Adrenal gland (tissue), 12 donors: ENCODE measurements around the gene ALDH3A2. TPM values are rescaled to one million over a fixed set of nuclear protein-coding genes. Genes with fewer than 3 reads are reported as not detected.

Source experiments
- DNase-seq, 7 donors: peaks; one replicate each; pipeline ENCODE4 v3.0.0-alpha.2; 2019 to 2020
- H3K27ac ChIP-seq, 5 donors: fragments of 200-600 bp; sonication (generic) in 4 of 5; 1 replicate in 3 of 5; 2 replicates in 2 of 5; pipeline versions ENCODE4 v1.5.1 to v1.8.0; 2016 to 2020; ENCODE audit warnings: mild to moderate bottlenecking in 1 of 5
- H3K27me3 ChIP-seq: fragments of 200-600 bp; 2 replicates; pipeline ENCODE4 v1.8.0; 2021
- H3K36me3 ChIP-seq, 2 donors: fragments of 200-600 bp; replicated peaks in 1 of 2; 1 replicate in 1 of 2; 2 replicates in 1 of 2; pipeline versions ENCODE4 v1.5.1 to v1.8.0; 2018 to 2022
- H3K4me1 ChIP-seq, 2 donors: fragments of 200-600 bp; replicated peaks in 1 of 2; 1 replicate in 1 of 2; 2 replicates in 1 of 2; pipeline versions ENCODE4 v1.5.1 to v1.8.0; 2018 to 2021
- H3K4me3 ChIP-seq, 4 donors: fragments of 200-600 bp; sonication (generic) in 3 of 4; one replicate each; pipeline ENCODE4 v1.5.1; 2016 to 2018
- H3K9me3 ChIP-seq, 3 donors: fragments of 200-600 bp; sonication (generic) in 1 of 3; replicated peaks in 1 of 3; 1 replicate in 2 of 3; 2 replicates in 1 of 3; pipeline versions ENCODE4 v1.5.1 to v1.8.0; 2016 to 2021
- POLR2A ChIP-seq, 2 donors: fragments of 450-650 bp; IDR thresholded peaks; one replicate each; pipeline ENCODE4 v1.6.1; 2017; ENCODE audit warnings: antibody characterized with exemption in 2 of 2, mild to moderate bottlenecking in 2 of 2, moderate library complexity in 1 of 2
- WGBS, 4 donors: extraction: QIAGEN DNeasy Blood & Tissue Kit in 2 of 4; methylation state at CpG; one replicate each; pipeline versions ENCODE4 v1.1.5 to v1.1.7; 2013 to 2017; 5-methylcytosine and 5-hydroxymethylcytosine counted together
- intact Hi-C, 2 donors: fragments of 100-400 bp; cut with DNase I; formaldehyde crosslinking; loops; one replicate each; pipeline versions ENCODE4 v1.14.1 to v1.15.0; 2022 to 2023
- polyA plus RNA-seq, 3 donors: library from polyadenylated mRNA; stranded (reverse); fragments of 200-250 nt in 2 of 3; fragments of 350-450 nt in 1 of 3; fragmentation: Illumina TruSeq in 1 of 3; extraction: RNeasy Lipid Tissue Mini Kit (QIAGEN cat#74804) in 1 of 3; gene quantifications; one replicate each; pipeline ENCODE4 v1.2.3, GENCODE V29; 2013 to 2014
- small RNA-seq, 2 donors: library from RNA; depleted of rRNA; stranded (forward); fragments of <200 nt; gene quantifications; one replicate each; pipeline ENCODE3, GENCODE V24; 2016
- total RNA-seq, 9 donors: library from RNA; depleted of rRNA in 4 of 9; stranded (reverse); fragments of >200 nt in 4 of 9; fragments of 120-200 nt in 1 of 9; fragmentation: NEBNext Ultra II Directional in 1 of 9; extraction: Animal tissue kit (Norgen Biotek cat#: 25700) in 1 of 9; gene quantifications; one replicate each; pipeline versions ENCODE4 v1.1.0 to v1.2.4, GENCODE V29; 2013 to 2023
- TF ChIP-seq, protein P1 (sequence below), 6 experiments: fragments of 450-650 bp in 4 of 6; fragments of 200-600 bp in 2 of 6; sonication (generic) in 1 of 6; IDR thresholded peaks; 1 replicate in 5 of 6; 2 replicates in 1 of 6; pipeline versions ENCODE4 v1.5.1 to v1.8.0; 2016 to 2021; ENCODE audit warnings: antibody characterized with exemption in 6 of 6, mild to moderate bottlenecking in 2 of 6, moderate library complexity in 1 of 6
- donor health status: healthy with polysubstance abuse.
- donor health status: Bipolar disorder and iron deficiency.
- donor health status: DM: yes; HTN: yes; CAD: no.
- donor health status: DM: no; HTN: no; CAD: no.
- donor health status: DM: no; HTN: no; CAD: no.
- donor health status: DM: yes; HTN: yes; CAD: no.

Gene ALDH3A2
- total and polyA plus RNA-seq, 12 donors: 99.1 to 1,009 (median 444) TPM

DNA sequence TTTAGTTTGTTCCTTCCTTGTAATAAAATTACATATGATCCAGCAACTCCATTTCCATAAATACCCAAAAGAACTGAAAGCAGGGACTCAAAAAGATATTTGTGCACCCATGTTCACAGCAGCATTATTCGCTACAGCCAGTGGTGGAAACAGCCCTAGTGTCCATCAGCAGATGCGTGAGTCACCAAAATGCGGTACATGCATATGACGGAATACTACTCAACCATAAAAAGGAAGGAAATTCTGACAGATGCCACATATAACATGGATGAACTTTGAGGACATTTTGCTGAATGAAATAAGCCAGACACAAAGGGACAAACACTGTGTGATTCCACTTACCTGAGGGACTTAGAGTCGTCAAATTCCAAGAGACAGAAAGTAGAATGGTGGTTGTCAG is 76.9 kb downstream of the ALDH3A2 start:
- 86 to 94% (median 88%) methylated on average over 5 of the region's 5 CpGs for WGBS, 4 donors
- H3K4me3 ChIP-seq: no peak overlapping the region
- intact Hi-C loops: no loop called here
- H3K27me3 ChIP-seq: no peaks in the 10 kb centered on the region
- H3K4me1 ChIP-seq: peaks cover 22 to 27% of the 10 kb centered on the region in 2 donors
- no peaks in the 10 kb centered on the region for H3K36me3 ChIP-seq
- H3K27ac ChIP-seq: no peak overlapping the region
- H3K9me3 ChIP-seq: no peaks in the 10 kb centered on the region
- DNase-seq: no peak
- TF ChIP-seq, protein P1, sequence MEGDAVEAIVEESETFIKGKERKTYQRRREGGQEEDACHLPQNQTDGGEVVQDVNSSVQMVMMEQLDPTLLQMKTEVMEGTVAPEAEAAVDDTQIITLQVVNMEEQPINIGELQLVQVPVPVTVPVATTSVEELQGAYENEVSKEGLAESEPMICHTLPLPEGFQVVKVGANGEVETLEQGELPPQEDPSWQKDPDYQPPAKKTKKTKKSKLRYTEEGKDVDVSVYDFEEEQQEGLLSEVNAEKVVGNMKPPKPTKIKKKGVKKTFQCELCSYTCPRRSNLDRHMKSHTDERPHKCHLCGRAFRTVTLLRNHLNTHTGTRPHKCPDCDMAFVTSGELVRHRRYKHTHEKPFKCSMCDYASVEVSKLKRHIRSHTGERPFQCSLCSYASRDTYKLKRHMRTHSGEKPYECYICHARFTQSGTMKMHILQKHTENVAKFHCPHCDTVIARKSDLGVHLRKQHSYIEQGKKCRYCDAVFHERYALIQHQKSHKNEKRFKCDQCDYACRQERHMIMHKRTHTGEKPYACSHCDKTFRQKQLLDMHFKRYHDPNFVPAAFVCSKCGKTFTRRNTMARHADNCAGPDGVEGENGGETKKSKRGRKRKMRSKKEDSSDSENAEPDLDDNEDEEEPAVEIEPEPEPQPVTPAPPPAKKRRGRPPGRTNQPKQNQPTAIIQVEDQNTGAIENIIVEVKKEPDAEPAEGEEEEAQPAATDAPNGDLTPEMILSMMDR (IDR thresholded peaks at IDR 0.05): no peak
- no peak for TF ChIP-seq POLR2A (IDR thresholded peaks at IDR 0.05)

DNA sequence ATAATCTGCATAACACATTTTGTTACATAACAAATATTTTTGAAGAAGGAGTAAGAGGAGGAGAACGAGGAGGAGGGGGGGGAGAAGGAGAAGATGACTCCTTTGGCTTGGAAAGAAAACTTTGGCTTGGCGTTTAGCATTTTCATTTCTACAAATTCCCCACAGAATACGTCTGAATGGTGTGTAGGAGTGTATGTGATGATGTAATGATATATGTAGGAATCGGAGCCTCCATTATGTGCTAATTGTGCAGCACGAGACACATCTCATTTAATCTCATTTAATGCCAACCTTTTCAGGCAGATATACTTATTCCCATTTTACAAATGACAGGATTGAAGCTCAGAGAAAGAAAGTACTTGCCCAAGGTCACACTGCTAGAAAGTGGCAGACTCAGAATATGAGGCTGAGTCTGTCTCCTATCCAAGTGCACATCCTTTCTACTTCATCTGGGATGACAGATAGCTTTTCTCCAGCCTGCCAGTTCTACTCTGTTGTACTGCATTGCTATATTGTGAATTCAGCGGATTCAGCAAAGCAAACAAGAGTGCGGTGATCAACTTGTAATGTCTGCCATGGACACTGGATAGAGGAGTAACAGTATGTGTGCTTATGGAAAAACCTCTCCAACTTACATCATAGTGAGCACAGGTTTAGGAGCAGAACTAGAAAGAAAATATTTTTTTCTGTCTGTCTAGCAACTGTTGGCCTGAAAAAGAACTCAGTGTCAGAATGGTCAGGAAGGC is 78.3 kb downstream of the ALDH3A2 start:
- TF ChIP-seq, protein P1 (IDR thresholded peaks at IDR 0.05): no peak
- no peak for TF ChIP-seq POLR2A (IDR thresholded peaks at IDR 0.05)
- Histone ChIP-seq H3K36me3 (no peaks in the 10 kb centered on the region), H3K9me3 (no peaks in the 10 kb centered on the region), H3K4me3 (no peak overlapping the region), H3K4me1 (peaks cover 22 to 28% of the 10 kb centered on the region in 2 donors), H3K27ac (peak overlapping the region; percentile 80 to 98 (median 91)), H3K27me3 (no peaks in the 10 kb centered on the region)
- intact Hi-C loops: no loop called here
- no peak for DNase-seq
- WGBS, 4 donors: 79 to 87% (median 85%) methylated on average over 7 of the region's 7 CpGs

Small RNA genes within 50 kb of the gene (small RNA-seq; reads per million reads assigned to genes)
- gene NMTRQ-TTG12-1: 0 reads per million in 2 donors
- 0 reads per million in 2 donors for gene RF00322

Other genes starting within 250 kb of the ALDH3A2 start
- 1 to 10 TPM in 6 of 9 donors, under 1 TPM in 2, not detected in 1; 0.88 to 4.6 (median 1.8) TPM for gene RNF112, start 237.5 kb upstream of the ALDH3A2 start, total RNA-seq
- 10 to 100 TPM in 1 of 3 donors, 1 to 10 TPM in 2; 2.8 to 35.6 (median 6.4) TPM for gene RNF112, start 237.5 kb upstream of the ALDH3A2 start, polyA plus RNA-seq
- gene SLC47A1, start 114.9 kb upstream of the ALDH3A2 start, total RNA-seq: 100 to 1,000 TPM in 8 of 9 donors, 10 to 100 TPM in 1; 90.1 to 630 (median 182) TPM
- 100 to 1,000 TPM; 104 to 460 (median 150) TPM for gene SLC47A1, start 114.9 kb upstream of the ALDH3A2 start, polyA plus RNA-seq
- 1 to 10 TPM in 1 of 9 donors, under 1 TPM in 2, not detected in 6; 0.28 to 1.3 (median 0.36) TPM for gene SLC47A2, start 67.8 kb downstream of the ALDH3A2 start, total RNA-seq
- under 1 TPM in 1 of 3 donors, not detected in 2; 0.10 TPM for gene SLC47A2, start 67.8 kb downstream of the ALDH3A2 start, polyA plus RNA-seq
- gene ALDH3A1, start 99.5 kb downstream of the ALDH3A2 start, total RNA-seq: 1 to 10 TPM in 6 of 9 donors, under 1 TPM in 2, not detected in 1; 0.17 to 4.0 (median 2.0) TPM
- under 1 TPM; 0.09 to 0.98 (median 0.56) TPM for gene ALDH3A1, start 99.5 kb downstream of the ALDH3A2 start, polyA plus RNA-seq
- 10 to 100 TPM; 11.1 to 32.0 (median 17.1) TPM for gene ULK2, start 219.2 kb downstream of the ALDH3A2 start, total RNA-seq
- 10 to 100 TPM in 1 of 3 donors, 1 to 10 TPM in 2; 9.5 to 15.2 (median 10.0) TPM for gene ULK2, start 219.2 kb downstream of the ALDH3A2 start, polyA plus RNA-seq